ENCODE results near the gene CHAF1A.
A peak's percentile ranks its signal among the peaks of the same experiment; 100 is the strongest.

The CHAF1A gene

DNA sequence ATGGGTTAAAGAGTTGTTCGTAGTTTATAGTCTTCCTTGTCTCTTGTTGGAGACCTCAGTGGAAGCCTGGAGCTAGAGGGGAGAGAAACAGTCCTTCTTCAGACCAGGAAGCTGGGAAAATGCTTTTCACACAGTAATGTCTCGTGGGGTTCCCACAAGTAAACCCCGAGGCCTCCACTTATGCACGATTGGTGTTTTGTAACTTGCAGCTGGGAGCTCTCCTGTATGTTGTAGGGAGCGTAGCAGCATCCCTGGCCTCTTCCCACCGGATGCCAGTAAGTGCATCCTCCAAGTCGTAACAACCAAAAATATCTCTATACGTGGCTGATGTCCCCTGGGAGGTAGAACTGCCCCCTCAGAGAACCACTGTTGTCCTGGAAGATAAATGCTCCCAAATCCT, 3.5 kb downstream of the CHAF1A start:
- DNase-seq (ENCODE audit: low read depth, low spot score) = no peak

DNA sequence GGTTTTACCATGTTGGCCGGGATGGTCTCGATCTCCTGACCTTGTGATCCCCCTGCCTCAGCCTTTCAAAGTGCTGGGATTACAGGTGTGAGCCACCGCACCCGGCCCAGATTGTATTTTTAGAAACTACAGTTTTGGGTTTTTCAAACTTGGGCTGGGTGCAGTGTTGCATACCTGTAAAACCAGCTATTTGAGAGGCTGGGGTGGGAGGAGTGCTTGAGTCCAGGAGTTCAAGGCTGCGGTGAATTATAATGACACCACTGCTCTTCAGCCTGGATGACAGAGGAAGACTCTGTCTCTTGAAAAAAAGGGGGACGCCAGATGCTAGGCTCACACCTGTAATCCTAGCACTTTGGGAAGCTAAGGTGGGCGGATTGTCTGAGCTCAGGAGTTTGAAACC, 4.2 kb downstream of the CHAF1A start:
- DNase-seq (ENCODE audit: low read depth, low spot score) = no peak

DNA sequence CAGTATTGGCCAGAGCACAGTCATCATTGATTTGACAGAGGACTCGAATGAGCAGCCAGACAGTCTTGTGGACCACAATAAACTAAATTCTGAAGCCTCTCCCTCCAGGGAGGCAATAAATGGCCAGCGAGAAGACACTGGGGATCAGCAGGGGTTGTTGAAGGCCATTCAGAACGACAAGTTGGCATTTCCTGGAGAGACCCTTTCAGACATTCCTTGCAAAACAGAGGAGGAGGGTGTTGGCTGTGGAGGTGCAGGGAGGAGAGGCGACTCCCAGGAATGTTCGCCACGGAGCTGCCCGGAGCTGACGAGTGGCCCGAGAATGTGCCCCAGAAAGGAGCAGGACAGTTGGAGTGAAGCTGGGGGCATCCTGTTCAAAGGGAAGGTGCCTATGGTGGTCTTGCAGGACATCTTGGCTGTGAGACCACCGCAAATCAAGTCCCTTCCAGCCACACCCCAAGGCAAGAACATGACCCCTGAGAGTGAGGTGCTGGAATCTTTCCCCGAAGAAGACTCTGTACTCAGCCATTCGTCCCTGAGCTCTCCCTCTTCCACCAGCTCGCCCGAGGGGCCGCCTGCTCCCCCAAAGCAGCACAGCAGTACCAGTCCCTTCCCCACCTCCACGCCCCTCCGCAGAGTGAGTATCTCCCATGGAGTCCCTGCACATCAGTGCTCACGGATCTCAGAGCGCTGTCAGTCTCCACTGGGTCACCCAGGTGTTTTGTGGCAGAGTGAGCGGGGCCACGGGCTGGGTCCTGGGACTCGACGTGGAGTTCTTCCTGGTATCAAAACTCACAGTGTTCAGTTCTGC, 6.9 kb downstream of the CHAF1A start:
- DNase-seq (ENCODE audit: low read depth, low spot score) = no peak

DNA sequence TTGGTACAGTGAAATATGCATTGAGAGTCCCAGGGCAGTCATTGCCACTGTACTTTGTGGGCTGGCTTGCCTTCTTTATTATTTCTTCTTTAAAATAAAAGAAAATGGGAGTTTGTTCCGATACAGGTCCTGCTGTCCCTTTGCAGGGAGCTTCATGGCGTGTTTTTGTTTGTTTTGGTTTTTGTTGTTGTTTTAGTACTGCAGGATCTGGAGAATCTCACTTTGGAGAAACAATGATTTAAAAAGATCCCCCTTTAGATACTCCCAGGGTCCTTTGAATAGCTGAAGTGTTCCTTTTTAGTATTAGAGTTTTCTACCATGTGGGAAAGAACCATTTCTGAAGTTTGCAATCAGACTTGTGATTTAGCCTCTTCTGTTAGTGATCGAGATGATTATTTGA, 11.1 kb downstream of the CHAF1A start:
- no peak for DNase-seq (ENCODE audit: low read depth, low spot score)

DNA sequence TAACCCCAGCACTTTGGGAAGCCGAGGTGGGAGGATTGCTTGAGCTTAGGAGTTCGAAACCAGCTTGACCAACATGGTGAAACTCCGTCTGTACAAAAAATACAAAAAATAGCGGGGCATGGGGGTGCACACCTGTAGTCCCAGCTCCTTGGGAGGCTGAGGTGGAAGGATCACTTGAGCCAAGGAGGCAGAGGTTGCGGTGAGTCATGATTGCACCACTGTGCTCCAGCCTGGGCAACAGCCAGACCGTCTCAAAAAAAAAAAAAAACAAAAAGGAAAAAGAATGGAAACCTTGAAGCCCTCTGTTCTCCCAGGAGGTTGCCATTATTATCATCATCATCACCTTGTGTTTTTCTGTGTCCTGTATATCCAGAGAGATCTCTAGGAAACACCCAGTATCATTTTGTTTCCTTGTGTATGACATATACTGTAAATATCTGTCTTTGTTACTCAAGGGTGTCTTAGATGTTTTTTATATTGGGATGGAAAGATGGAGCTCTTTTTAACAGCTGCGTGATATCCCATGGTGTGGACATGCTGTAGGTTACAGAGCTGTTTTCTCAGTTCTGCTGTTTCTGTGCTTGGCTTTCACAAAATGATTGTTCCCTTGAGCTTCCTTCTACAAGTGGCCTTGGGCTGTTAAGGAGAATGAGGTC, 11.8 kb downstream of the CHAF1A start:
- peak; percentile 15 for DNase-seq (ENCODE audit: low read depth, low spot score)

DNA sequence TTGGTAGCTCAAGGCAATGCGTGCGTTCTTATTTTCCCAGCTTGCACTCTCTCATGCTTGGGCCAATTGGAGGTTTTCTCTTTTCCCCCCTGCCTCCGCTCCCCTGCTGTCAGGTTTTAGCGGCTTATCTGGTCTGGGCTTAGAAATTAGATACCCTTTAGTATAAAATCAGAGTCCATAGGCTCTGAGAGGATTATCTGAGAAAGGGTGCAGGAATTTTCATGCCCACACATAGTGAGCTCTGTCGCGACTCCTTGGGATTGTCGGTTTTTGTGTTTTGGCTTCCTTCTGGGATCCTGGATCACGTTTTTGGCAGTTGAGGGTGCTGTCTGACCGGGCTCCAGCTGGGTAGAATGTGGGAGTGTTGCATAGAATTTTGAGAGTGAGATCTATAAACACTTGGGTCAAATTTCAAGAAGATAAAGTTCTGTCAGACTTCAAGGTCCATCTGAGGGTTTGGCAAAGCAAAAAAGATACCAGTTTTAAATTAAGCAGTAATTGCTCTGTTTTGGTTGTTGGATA, 12.4 kb downstream of the CHAF1A start:
- peak; percentile 39 for DNase-seq (ENCODE audit: low read depth, low spot score)

DNA sequence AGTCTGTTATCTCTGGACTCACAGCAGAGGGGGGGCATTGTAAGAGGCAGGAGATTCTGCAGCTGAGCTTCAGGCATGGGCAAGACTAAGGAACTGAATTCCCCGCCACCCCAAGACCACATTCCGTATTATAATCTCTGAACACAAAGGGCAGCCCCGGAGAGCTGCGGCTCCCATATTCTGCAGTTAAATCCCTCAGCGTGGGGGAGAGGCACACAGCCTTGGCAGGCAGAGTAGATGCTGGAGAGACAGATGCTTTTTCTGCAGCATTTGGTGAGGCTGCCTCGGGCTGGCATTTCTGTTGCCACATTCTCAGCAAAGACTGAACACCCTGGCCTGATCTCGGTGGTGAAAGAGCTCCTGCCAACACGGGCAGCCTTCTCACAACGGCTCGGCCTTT, 12.9 kb downstream of the CHAF1A start:
- DNase-seq (ENCODE audit: low read depth, low spot score) = peak; percentile 69

DNA sequence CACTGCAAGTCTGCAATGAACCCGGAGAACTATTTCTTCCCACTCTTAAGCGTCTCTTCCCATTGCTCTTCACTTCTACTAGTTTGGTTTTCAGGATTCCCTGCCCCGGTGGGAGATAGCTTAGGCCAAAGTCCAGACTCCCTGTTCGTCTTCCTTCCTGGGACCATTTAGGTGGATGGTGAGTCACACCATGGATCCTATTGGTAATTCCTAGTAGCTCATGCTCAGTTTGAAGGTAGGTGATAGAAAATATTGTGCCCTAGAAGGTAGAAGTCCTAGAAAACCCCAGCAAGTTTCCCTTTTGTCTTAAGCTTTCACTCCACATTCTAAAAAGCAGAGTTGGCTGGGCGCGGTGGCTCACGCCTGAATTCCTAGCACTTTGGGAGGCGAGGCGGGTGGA, 13.8 kb downstream of the CHAF1A start:
- DNase-seq (ENCODE audit: low read depth, low spot score) = no peak

DNA sequence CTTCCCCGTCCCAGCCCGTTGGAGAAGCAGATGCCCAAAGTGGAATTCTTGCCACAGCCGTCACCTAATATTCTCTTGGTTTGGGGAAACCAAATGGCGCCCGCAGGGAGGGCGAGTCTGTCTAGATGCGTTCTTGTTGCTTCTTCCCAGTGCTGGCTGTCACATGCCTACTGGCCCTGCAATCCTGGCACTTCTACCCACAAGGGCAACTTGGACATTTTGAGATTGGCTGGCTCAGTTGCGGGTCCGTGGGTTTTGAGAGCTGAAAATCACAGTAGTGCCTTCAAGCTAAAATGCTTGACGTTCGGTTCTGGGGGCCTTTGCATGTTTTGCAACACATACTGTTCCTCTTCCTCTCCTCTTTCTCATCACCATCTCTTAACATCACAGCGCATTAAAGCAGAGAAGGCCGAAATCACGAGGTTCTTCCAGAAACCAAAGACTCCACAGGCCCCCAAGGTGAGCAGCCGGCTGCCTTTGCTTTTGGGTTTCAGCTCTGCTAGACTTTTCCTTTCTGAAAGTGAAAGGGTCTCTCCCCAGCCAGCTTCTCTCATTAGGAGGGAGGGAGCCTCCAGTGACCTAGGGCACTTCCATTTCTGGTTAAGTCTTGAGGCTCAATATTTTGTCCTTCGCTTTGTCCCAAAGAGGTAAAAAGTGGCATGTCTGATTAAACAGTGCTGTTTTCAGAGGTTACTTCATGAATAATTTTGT, 21.1 kb downstream of the CHAF1A start:
- no peak for DNase-seq (ENCODE audit: low read depth, low spot score)

DNA sequence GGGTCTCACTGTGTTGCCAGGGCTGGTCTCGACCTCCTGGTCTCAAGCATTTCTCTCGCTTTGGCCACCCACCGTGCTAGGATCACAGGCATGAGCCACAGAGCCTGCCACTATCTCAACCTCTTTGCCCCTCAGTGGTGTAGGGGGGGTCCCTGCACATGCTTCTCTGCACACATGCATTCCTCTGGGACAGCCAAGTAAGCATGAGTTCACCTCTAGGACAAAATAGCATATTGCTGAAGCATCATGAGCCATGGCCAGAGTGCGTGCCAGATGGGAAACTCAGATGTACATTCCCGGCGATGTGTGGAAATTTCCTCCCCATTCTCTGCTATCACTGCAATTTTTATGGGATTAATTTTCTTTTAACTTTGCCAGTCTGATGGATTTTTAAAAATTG, 23.1 kb downstream of the CHAF1A start:
- DNase-seq (ENCODE audit: low read depth, low spot score) = peak; percentile 57

DNA sequence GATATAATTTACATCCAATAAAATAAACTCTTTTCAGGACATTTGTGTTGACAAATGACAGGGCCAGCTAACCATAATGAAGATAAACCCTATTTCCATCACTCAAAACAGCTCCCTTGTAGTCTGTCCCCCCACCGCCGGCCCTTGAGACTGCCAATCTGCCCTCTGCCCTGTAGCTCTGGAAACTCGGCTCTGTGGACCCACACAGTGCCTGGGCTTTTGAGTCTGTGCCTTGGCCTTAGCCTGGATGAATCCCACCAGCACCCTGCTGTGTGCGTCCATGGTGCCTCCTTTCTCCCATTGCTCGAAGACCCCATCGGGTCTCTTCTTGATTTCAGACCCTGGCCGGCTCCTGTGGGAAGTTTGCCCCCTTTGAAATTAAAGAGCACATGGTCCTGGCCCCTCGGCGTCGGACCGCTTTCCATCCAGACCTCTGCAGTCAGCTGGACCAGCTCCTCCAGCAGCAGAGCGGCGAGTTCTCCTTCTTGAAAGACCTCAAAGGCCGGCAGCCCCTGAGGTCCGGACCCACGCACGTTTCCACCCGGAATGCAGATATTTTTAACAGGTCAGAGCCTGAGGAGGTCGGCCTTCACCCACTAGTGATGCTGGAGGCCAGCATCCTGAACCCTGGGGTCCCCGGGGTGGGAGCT, 26.0 kb downstream of the CHAF1A start:
- no peak for DNase-seq (ENCODE audit: low read depth, low spot score)

DNA sequence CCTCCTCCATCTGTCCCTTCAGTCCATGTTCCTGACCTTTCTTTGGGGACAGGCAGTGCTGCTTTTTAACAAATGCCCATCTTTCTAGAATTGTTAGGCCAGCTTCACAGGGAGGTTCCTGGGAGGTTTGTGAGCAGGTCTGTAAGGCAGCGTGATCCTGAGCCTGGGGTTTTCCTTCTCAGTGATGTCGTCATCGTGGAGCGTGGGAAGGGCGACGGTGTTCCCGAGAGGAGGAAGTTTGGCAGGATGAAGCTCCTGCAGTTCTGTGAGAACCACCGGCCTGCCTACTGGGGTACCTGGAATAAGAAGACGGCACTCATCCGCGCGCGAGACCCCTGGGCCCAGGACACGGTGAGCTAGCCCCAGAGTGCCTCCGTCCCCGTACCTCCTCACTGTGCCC, 26.8 kb downstream of the CHAF1A start:
- DNase-seq (ENCODE audit: low read depth, low spot score) = no peak

DNA sequence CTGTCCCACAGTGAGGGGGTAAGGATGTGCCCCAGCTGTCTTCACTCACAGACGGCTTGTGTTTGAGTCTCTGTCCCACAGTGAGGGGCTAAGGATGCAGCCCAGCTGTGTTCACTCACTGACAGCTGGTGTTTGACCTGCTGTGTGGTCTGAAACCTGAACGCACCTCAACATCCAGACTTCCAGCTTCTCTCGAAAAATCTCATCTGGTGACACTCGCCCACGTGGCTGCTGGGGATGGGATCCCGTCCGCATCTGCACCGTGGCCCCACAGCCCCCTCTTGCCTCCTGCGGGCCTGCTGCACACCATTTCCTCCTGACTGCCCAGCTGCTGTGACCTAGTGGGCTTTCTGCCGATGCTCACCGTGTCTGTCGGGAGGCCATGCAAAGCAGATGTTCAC, 27.3 kb downstream of the CHAF1A start:
- DNase-seq (ENCODE audit: low read depth, low spot score) = no peak

DNA sequence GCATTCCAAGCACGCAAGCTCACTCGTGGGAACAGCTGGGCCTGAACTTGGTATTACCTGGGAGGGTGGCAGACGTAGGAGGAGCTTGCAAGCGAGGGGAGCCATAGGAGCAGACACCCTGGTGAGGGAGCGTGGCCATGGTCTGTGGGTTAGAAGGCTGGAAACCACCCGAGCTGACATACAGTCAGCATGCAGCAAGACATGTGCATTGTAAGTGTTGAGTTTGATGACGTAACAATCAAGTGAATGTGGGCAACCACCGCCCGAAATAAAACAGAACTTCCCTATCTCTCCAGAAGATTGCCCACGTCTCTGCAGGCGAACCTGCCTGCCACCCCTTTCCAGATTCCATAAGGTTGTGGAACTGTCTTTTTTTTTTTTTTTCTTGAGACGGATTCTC, 28.3 kb downstream of the CHAF1A start:
- no peak for DNase-seq (ENCODE audit: low read depth, low spot score)

DNA sequence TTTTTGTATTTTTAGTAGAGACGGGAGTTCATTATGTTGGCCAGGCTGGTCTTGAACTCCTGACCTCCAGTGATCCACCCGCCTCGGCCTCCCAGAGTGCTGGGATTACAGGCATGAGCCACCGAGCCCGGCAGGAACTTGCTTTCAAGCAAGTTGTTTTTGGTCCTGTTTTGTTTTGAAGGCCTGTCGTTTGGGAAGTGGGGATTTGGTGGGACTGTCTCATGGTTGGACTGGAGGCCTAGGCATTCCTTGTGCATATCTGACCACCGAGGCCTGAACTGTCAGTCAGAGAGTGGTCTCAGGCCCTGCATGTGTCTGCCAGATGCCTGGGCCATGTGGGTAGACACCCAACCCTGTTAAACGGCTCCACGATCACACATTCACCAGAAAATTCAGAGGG, 28.9 kb downstream of the CHAF1A start:
- DNase-seq (ENCODE audit: low read depth, low spot score) = no peak

DNA sequence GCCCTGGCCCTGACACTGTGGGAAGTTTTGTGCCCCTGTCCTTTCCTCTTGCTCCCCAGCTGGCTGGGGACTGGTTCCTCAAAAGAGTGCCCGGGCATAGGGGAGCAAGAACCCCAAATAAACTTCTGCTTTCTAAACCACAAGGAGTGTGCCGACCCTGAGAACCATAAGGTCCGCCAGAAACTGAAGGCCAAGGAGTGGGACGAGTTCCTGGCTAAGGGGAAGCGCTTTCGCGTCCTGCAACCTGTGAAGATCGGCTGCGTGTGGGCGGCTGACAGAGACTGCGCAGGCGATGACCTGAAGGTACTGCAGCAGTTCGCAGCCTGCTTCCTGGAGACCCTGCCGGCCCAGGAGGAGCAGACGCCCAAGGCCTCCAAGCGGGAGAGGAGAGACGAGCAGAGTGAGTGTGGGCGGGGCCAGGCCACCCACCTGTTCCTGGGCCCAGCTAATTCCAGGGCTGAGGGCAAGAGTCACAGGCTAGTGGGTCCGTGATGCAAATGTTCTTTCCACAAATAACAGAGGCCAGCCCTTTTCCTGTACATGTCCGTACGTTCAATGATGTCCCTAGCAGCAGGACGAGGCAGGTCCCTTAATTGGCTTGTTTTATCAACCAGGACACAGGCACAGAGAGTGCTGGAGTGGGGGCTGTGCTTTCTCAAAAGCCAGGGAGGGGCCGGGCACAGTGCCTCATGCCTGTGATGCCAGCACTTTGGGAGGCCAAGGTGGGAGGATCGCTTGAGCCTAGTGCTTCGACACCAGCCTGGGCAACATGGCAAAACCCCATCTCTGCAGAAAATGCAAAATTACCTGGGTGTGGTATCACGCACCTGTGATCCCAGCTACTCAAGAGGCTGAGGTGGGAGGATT, 29.6 kb downstream of the CHAF1A start:
- no peak for DNase-seq (ENCODE audit: low read depth, low spot score)

DNA sequence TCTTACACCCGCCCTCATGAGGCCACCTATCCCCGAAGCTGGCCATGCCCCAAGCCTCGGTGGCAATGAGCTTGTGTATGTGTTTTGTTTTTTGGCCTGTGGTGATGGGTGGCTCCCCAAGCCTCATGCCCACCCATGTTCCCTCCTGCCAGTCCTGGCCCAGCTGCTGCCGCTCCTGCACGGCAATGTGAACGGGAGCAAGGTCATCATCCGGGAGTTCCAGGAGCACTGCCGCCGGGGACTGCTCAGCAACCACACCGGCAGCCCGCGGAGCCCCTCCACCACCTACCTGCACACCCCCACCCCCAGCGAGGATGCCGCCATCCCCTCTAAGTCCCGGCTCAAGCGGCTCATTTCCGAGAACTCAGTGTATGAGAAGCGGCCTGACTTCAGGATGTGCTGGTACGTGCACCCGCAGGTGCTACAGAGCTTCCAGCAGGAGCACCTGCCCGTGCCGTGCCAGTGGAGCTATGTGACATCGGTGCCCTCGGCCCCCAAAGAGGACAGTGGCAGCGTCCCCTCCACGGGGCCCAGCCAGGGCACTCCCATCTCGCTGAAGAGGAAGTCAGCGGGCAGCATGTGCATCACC, 30.6 kb downstream of the CHAF1A start:
- no peak for DNase-seq (ENCODE audit: low read depth, low spot score)

DNA sequence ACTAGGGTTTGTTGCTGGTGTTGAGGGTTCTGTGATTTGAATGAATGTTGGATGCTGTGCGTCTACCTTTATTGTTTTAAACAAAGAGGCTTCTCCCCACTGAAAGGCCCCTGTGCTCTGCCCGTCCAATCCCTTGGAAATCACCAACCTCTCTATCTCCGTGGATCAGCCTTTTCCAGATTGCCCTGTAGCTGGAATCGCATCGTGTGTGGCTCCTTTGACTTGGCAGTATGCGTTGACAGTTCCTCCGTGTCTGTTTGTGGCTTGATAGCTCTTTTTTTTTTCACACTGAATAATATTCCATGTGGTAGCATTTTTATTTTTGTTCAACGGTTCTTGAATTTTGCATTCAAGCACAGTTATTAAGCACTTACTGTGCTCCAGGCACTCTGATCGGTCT, 32.0 kb downstream of the CHAF1A start:
- DNase-seq (ENCODE audit: low read depth, low spot score) = no peak

DNA sequence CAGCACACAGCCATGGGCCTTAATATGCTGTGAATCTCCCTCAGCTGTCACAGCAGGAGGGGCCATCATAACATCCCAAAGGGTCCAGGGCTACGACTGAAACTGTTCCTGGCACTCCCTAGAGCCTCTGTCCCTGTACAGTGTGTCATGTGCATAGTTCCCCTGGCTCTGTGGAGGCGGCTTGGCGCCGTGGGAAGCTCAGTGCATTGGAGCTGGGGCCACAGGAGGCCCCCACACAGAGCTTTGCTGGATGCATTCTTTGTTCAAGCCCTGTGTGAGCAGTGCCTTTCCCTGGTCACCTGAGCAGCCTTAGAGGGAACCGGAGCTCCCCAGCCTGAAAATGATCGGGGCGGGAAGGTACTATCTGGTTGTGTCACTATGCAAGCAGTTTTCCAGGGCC, 33.8 kb downstream of the CHAF1A start:
- DNase-seq (ENCODE audit: low read depth, low spot score) = no peak

DNA sequence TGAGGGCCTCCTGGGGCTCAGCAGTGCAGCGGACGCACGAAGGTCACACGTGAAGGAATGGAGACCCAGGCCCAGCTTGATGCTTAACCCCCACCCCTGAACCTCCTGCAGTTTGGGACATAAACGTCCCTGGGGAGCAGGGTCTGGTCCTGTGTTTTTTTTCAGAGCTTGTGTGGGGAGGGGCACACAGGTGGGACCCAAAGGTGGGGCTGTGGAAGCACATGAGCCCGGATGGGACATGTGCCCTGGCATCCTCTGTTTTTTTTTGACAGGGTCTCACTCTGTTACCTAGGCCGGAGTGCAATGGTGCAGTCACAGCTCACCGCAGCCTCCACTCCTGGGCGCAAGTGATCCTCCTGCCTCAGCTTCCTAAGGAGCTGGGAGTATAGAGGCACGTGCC, 34.7 kb downstream of the CHAF1A start:
- no peak for DNase-seq (ENCODE audit: low read depth, low spot score)

DNA sequence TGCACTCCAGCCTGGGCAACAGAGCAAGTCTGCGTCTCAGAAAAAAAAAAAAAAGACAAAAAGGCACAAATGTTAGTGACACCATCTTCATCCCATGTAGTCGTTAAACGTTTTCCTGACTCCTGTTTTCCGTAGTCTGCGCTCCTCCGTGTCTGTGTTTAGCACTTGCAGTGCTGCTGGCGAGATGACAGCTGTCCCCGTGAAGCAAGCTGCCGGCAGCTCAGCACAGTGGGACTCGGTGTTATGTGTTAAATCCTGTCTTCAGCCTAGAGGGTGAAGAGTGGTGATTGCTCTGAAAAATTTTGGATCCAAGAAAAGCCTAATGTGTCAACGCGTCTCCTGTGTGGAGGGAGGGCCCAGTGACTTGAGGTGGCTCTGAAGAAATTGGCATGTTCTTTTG, 36.8 kb downstream of the CHAF1A start:
- DNase-seq (ENCODE audit: low read depth, low spot score) = no peak

All from astrocyte of the hippocampus (primary cell).